ENCODE data around the gene VIL1.

VIL1 gene

GRCh38 chr2:218448934-218449333, 30.0 kb downstream of the VIL1 start:
- no peak for TF ChIP-seq CTCF (IDR thresholded peaks at IDR 0.05; ENCODE audit: insufficient read depth, low read length, poor library complexity, severe bottlenecking)
- Histone ChIP-seq H3K4me3 (replicated peaks; ENCODE audit: low read depth, low read length) (no peak overlapping the region), H3K36me3 (ENCODE audit: control insufficient read depth, insufficient read depth, low read length) (peaks cover 2% of the 10 kb centered on the region), H3K27me3 (replicated peaks; ENCODE audit: control insufficient read depth, insufficient read depth, low read length) (no peaks in the 10 kb centered on the region)
- no peak for DNase-seq (ENCODE audit: extremely low read depth, insufficient read length)

GRCh38 chr2:218452079-218452478, 33.2 kb downstream of the VIL1 start:
- no peak for TF ChIP-seq CTCF (IDR thresholded peaks at IDR 0.05; ENCODE audit: insufficient read depth, low read length, poor library complexity, severe bottlenecking)
- H3K4me3 ChIP-seq (replicated peaks; ENCODE audit: low read depth, low read length): no peak overlapping the region
- no peak for DNase-seq (ENCODE audit: extremely low read depth, insufficient read length)
- peaks cover 1% of the 10 kb centered on the region for H3K36me3 ChIP-seq (ENCODE audit: control insufficient read depth, insufficient read depth, low read length)
- no peaks in the 10 kb centered on the region for H3K27me3 ChIP-seq (replicated peaks; ENCODE audit: control insufficient read depth, insufficient read depth, low read length)

- DNase-seq (ENCODE audit: extremely low read depth, insufficient read length): no peak
- H3K4me3 ChIP-seq (replicated peaks; ENCODE audit: low read depth, low read length): no peak overlapping the region
- no peaks in the 10 kb centered on the region; the same call in 1 of the 2 replicates for H3K36me3 ChIP-seq (ENCODE audit: control insufficient read depth, insufficient read depth, low read length)
- H3K27me3 ChIP-seq (replicated peaks; ENCODE audit: control insufficient read depth, insufficient read depth, low read length): no peaks in the 10 kb centered on the region
- TF ChIP-seq CTCF (IDR thresholded peaks at IDR 0.05; ENCODE audit: insufficient read depth, low read length, poor library complexity, severe bottlenecking): no peak
Measured at GRCh38 chr2:218456849-218457248, 37.9 kb downstream of the VIL1 start.

- no peaks in the 10 kb centered on the region for H3K27me3 ChIP-seq (replicated peaks; ENCODE audit: control insufficient read depth, insufficient read depth, low read length)
- TF ChIP-seq CTCF (IDR thresholded peaks at IDR 0.05; ENCODE audit: insufficient read depth, low read length, poor library complexity, severe bottlenecking): no peak
- no peaks in the 10 kb centered on the region; the same call in 1 of the 2 replicates for H3K36me3 ChIP-seq (ENCODE audit: control insufficient read depth, insufficient read depth, low read length)
- no peak for DNase-seq (ENCODE audit: extremely low read depth, insufficient read length)
- H3K4me3 ChIP-seq (replicated peaks; ENCODE audit: low read depth, low read length): no peak overlapping the region
Measured at GRCh38 chr2:218458598-218458997, 39.7 kb downstream of the VIL1 start.

- Histone ChIP-seq H3K4me3 (replicated peaks; ENCODE audit: low read depth, low read length) (no peak overlapping the region), H3K27me3 (replicated peaks; ENCODE audit: control insufficient read depth, insufficient read depth, low read length) (no peaks in the 10 kb centered on the region), H3K36me3 (ENCODE audit: control insufficient read depth, insufficient read depth, low read length) (no peaks in the 10 kb centered on the region; the same call in 1 of the 2 replicates)
- TF ChIP-seq CTCF (IDR thresholded peaks at IDR 0.05; ENCODE audit: insufficient read depth, low read length, poor library complexity, severe bottlenecking): peak; percentile 34
- DNase-seq (ENCODE audit: extremely low read depth, insufficient read length): no peak
Measured at GRCh38 chr2:218465987-218466633, 47.2 kb downstream of the VIL1 start.

- Histone ChIP-seq H3K27me3 (replicated peaks; ENCODE audit: control insufficient read depth, insufficient read depth, low read length) (no peaks in the 10 kb centered on the region), H3K36me3 (ENCODE audit: control insufficient read depth, insufficient read depth, low read length) (no peaks in the 10 kb centered on the region)
Measured at GRCh38 chr2:218470448-218470847, 51.5 kb downstream of the VIL1 start.

More at GRCh38 chr2:218470448-218470847, 51.5 kb downstream of the VIL1 start:
- no peak for DNase-seq (ENCODE audit: extremely low read depth, insufficient read length)
- no peak overlapping the region for H3K4me3 ChIP-seq (replicated peaks; ENCODE audit: low read depth, low read length)
- no peak for TF ChIP-seq CTCF (IDR thresholded peaks at IDR 0.05; ENCODE audit: insufficient read depth, low read length, poor library complexity, severe bottlenecking)

All from GM06990 (cell line).